ENCODE measurements around the gene WWOX.

- no peak for TF ChIP-seq CTCF (IDR thresholded peaks at IDR 0.05)
- no peak for TF ChIP-seq POLR2A (IDR thresholded peaks at IDR 0.05)
These were observed 421.0 kb downstream of the WWOX start for GRCh38 chr16:78520470-78520869.

Measured in thyroid gland (tissue), 4 donors.